Progenitor cell of endocrine pancreas (in vitro differentiated cells): ENCODE data around the gene MVB12B. TPM values are rescaled to one million over a fixed set of nuclear protein-coding genes. Genes with fewer than 3 reads are reported as not detected.

Experiments used
- DNase-seq: peaks from one replicate; pipeline ENCODE4 v3.0.0; 2021; ENCODE audit warnings: low spot score; ENCODE audit not compliant: unreplicated experiment
- H3K27ac Mint-ChIP-seq: 2 replicates; pipeline ENCODE4 v1.8.0; 2021; ENCODE audit warnings: mild to moderate bottlenecking, moderate library complexity, mixed read lengths
- H3K27me3 Mint-ChIP-seq: 2 replicates; pipeline ENCODE4 v1.8.0; 2021; ENCODE audit warnings: mixed read lengths
- H3K36me3 Mint-ChIP-seq: 2 replicates; pipeline ENCODE4 v1.8.0; 2022; ENCODE audit warnings: mixed read lengths; ENCODE audit not compliant: insufficient read depth
- H3K4me1 Mint-ChIP-seq: 2 replicates; pipeline ENCODE4 v1.8.0; 2021; ENCODE audit warnings: low read depth, mixed read lengths
- H3K4me3 Mint-ChIP-seq: 2 replicates; pipeline ENCODE4 v1.8.0; 2021; ENCODE audit warnings: low read depth, mild to moderate bottlenecking, moderate library complexity, mixed read lengths
- H3K9me3 Mint-ChIP-seq: 2 replicates; pipeline ENCODE4 v1.8.0; 2021; ENCODE audit warnings: low read depth, mixed read lengths
- total RNA-seq: library from RNA; stranded (reverse); gene quantifications from 2 replicates; pipeline ENCODE4 v1.2.1, GENCODE V29; 2021
- TF ChIP-seq, protein P1 (sequence below): fragments of 200-600 bp; sonication (generic); IDR thresholded peaks from one replicate; pipeline ENCODE4 v1.5.0; 2021; ENCODE audit warnings: antibody characterized with exemption, mild to moderate bottlenecking; ENCODE audit not compliant: unreplicated experiment

MVB12B gene
- total RNA-seq, 1 donor from 2014 or later: 34.6 TPM

DNA sequence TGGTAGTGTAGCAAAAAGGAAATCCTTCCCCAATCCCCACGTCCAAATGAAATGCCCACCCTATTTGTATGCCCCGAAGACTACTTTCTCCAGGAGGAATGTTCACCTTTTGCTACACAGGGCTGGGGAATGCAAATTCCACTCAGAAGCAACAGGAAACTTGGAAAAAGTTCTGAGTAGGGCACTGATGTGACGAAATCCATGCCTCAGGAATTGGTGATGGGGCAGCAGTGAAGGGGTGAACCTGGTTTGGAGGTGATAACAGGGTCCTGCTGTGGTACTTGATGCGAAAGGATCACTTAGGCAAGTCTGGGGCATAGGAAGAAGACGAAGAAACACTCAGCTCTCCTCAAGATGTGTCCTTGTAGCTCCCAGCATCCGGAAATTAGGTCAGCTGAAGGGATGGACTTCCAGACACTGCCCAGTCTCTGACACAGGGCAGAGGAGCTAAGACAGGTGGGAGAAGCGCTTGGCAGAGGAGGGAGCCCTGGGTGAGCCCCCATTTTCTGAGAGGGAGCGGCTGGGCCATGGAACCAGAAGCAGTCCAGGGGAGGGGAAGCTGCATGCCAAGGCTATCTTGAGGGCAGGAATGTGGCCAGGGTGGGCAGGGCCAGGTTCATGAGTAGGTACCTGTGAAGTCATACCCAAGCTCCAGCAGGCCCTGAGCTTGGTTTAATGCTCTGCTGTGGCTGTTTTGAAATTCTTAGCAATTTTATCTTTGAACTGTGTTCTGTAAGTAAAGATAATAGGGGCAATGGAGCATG lies 22.2 kb upstream of the MVB12B start:
- DNase-seq: no peak
- Mint-ChIP-seq H3K4me1 (peaks cover 9% of the 10 kb centered on the region), H3K36me3 (no peaks in the 10 kb centered on the region), H3K27ac (no peak overlapping the region), H3K27me3 (peaks cover 7% of the 10 kb centered on the region), H3K4me3 (no peak overlapping the region), H3K9me3 (no peaks in the 10 kb centered on the region)
- TF ChIP-seq, protein P1, sequence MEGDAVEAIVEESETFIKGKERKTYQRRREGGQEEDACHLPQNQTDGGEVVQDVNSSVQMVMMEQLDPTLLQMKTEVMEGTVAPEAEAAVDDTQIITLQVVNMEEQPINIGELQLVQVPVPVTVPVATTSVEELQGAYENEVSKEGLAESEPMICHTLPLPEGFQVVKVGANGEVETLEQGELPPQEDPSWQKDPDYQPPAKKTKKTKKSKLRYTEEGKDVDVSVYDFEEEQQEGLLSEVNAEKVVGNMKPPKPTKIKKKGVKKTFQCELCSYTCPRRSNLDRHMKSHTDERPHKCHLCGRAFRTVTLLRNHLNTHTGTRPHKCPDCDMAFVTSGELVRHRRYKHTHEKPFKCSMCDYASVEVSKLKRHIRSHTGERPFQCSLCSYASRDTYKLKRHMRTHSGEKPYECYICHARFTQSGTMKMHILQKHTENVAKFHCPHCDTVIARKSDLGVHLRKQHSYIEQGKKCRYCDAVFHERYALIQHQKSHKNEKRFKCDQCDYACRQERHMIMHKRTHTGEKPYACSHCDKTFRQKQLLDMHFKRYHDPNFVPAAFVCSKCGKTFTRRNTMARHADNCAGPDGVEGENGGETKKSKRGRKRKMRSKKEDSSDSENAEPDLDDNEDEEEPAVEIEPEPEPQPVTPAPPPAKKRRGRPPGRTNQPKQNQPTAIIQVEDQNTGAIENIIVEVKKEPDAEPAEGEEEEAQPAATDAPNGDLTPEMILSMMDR: no peak

DNA sequence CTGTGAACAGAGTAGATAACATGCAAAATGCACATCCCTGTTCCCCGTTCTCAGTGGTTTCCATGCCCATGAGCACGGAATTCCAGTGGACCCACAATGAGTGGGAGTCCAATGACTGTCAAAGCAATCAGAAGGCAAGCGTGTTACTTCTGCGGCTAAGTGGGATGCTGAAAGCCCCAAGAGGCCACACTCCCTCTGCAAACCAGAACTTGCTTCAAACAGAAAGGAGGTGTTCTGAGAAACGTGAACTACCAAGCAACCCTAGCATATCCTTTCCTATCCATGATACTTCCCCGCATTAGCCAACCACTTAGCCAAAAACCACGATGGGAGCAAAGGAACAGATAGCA lies 21.7 kb upstream of the MVB12B start:
- no peaks in the 10 kb centered on the region for H3K36me3 Mint-ChIP-seq
- TF ChIP-seq, protein P1: no peak
- no peak for DNase-seq
- peaks cover 10% of the 10 kb centered on the region for H3K4me1 Mint-ChIP-seq
- no peak overlapping the region for H3K27ac Mint-ChIP-seq
- no peak overlapping the region for H3K4me3 Mint-ChIP-seq
- H3K27me3 Mint-ChIP-seq: peaks cover 7% of the 10 kb centered on the region
- no peaks in the 10 kb centered on the region for H3K9me3 Mint-ChIP-seq

- no peaks in the 10 kb centered on the region for H3K36me3 Mint-ChIP-seq
- no peak for DNase-seq
Observed at GRCh38 chr9:126306071-126306647, 20.5 kb upstream of the MVB12B start.

GRCh38 chr9:126307322-126308061 lies 19.1 kb upstream of the MVB12B start:
- TF ChIP-seq, protein P1: no peak
- no peaks in the 10 kb centered on the region for H3K9me3 Mint-ChIP-seq
- DNase-seq: no peak
- no peak overlapping the region for H3K4me3 Mint-ChIP-seq
- H3K4me1 Mint-ChIP-seq: peaks cover 9% of the 10 kb centered on the region
- H3K27ac Mint-ChIP-seq: no peak overlapping the region
- peaks cover 7% of the 10 kb centered on the region for H3K27me3 Mint-ChIP-seq
- no peaks in the 10 kb centered on the region for H3K36me3 Mint-ChIP-seq

More at GRCh38 chr9:126306071-126306647, 20.5 kb upstream of the MVB12B start:
- TF ChIP-seq, protein P1: no peak
- H3K9me3 Mint-ChIP-seq: no peaks in the 10 kb centered on the region
- peaks cover 10% of the 10 kb centered on the region for H3K4me1 Mint-ChIP-seq
- H3K4me3 Mint-ChIP-seq: no peak overlapping the region
- H3K27me3 Mint-ChIP-seq: peaks cover 7% of the 10 kb centered on the region
- no peak overlapping the region for H3K27ac Mint-ChIP-seq

DNA sequence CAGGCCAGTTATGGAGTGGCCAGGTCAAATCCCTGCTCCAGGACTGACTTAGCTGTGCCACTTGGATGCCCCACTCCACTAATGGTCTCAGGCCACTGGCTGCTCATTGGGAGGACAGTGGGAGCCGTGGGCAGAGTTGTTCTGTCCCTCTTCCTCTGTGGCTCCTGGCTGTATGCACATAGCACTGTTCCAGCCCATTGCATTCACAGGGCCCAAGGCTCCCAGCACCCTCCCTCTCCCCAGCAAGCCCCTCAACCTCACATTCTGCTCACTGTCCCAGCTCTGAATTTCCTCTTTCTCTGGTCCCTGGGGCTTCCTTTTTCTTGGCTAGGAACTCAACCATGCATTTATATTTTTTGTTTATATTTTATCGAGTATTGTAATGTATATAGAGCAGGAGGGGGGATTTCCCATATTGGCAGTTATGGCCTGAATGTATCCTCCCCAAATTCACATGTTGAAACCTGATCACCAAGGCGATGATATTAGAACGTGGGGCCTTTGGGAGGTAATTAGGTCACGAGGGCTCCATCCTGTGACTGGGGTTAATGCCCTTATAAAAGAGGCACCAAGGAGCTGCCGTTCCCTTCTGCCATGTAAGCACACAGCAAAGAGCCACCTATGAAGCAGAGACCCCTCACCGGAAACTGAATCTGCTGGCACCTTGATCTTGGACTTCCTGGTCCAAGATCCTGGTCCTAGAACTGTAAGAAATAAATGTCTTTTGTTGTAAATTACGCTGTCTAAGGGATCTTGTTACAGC lies 17.0 kb upstream of the MVB12B start:
- Mint-ChIP-seq H3K27ac (no peak overlapping the region), H3K4me3 (no peak overlapping the region), H3K27me3 (peaks cover 7% of the 10 kb centered on the region), H3K36me3 (no peaks in the 10 kb centered on the region), H3K4me1 (peaks cover 9% of the 10 kb centered on the region), H3K9me3 (no peaks in the 10 kb centered on the region)
- TF ChIP-seq, protein P1: no peak
- no peak for DNase-seq
